Transverse colon (tissue), 1 donor: ENCODE results near the gene CST5.

Experiments used
- EP300 ChIP-seq: sonication (generic); formaldehyde crosslinking; IDR thresholded peaks from one replicate; pipeline ENCODE4 v1.6.1; 2017; ENCODE audit warnings: antibody characterized with exemption, low read depth
- POLR2A ChIP-seq: fragments of 450-650 bp; IDR thresholded peaks from one replicate; pipeline ENCODE4 v1.6.1; 2016; ENCODE audit warnings: antibody characterized with exemption, mild to moderate bottlenecking, moderate library complexity

GRCh38 chr20:23879811-23880374, 345 bp upstream of the CST5 start:
- TF ChIP-seq POLR2A (no peak), EP300 (no peak)
